WTC11 (cell line): ENCODE results near the gene EIF6. TPM values are rescaled to one million over a fixed set of nuclear protein-coding genes. Genes with fewer than 3 reads are reported as not detected.
A peak's percentile ranks its signal among the peaks of the same experiment; 100 is the strongest.
"Not testable (repeated sequence)": the region's sequence is repeated elsewhere in the genome, so short reads cannot be mapped to it uniquely, and the experiment has no call there.

Experiments used
- ATAC-seq: fragments of 200-7000 bp; cut with Tn5 transposase; 2 replicates; pipeline ENCODE4 v1.10.0; 2021; ENCODE audit warnings: mild to moderate bottlenecking, moderate library complexity
- CTCF ChIA-PET: fragments of 300-600 bp; sonication (Branson Sonifier 250); formaldehyde crosslinking; loops from one replicate; lab custom pipeline; 2021; ENCODE audit warnings: antibody characterized with exemption; lab: Charles Lee
- POLR2A ChIA-PET: fragments of 350-600 bp; sonication (Branson Sonifier 250); formaldehyde crosslinking; loops from one replicate; lab custom pipeline; 2021; ENCODE audit warnings: antibody characterized with exemption; lab: Charles Lee
- DNase-seq: peaks from one replicate; pipeline ENCODE4 v3.0.0; 2021; ENCODE audit warnings: low spot score
- H3K27ac Mint-ChIP-seq: 2 replicates; pipeline ENCODE4 v1.8.0; 2021; ENCODE audit warnings: mixed read lengths
- H3K27me3 Mint-ChIP-seq: 2 replicates; pipeline ENCODE4 v1.8.0; 2021; ENCODE audit warnings: low read depth, mild to moderate bottlenecking, moderate library complexity, mixed read lengths
- H3K36me3 Mint-ChIP-seq: 2 replicates; pipeline ENCODE4 v1.8.0; 2021; ENCODE audit warnings: mixed read lengths
- H3K4me1 Mint-ChIP-seq: 2 replicates; pipeline ENCODE4 v1.8.0; 2022; ENCODE audit warnings: mixed read lengths
- H3K4me3 Mint-ChIP-seq: 2 replicates; pipeline ENCODE4 v1.8.0; 2021; ENCODE audit warnings: mild to moderate bottlenecking, moderate library complexity, mixed read lengths
- H3K9me3 Mint-ChIP-seq: 2 replicates; pipeline ENCODE4 v1.8.0; 2021; ENCODE audit warnings: mixed read lengths
- CBFB ChIP-seq: sonication (generic); formaldehyde crosslinking; IDR thresholded peaks from 2 replicates; pipeline ENCODE4 v1.8.1; 2022; ENCODE audit warnings: mild to moderate bottlenecking, low read depth, missing genetic modification reagents
- ELF4 ChIP-seq: sonication (generic); formaldehyde crosslinking; IDR thresholded peaks from 2 replicates; pipeline ENCODE4 v1.8.1; 2022; ENCODE audit warnings: low read depth, mild to moderate bottlenecking, moderate library complexity, missing genetic modification reagents
- GABPB1 ChIP-seq: sonication (generic); formaldehyde crosslinking; IDR thresholded peaks from 2 replicates; pipeline ENCODE4 v1.8.1; 2023; ENCODE audit warnings: mild to moderate bottlenecking, missing genetic modification reagents
- TEAD1 ChIP-seq: sonication (generic); formaldehyde crosslinking; IDR thresholded peaks from 2 replicates; pipeline ENCODE4 v1.8.0; 2022; ENCODE audit warnings: mild to moderate bottlenecking, missing genetic modification reagents
- TEAD4 ChIP-seq: sonication (generic); formaldehyde crosslinking; IDR thresholded peaks from 2 replicates; pipeline ENCODE4 v1.8.0; 2022; ENCODE audit warnings: mild to moderate bottlenecking, missing genetic modification reagents
- ZNF396 ChIP-seq: fragments of 250-450 bp; sonication (Bioruptor Pico); IDR thresholded peaks from 2 replicates; pipeline ENCODE4 v1.8.0; 2021; ENCODE audit warnings: mild to moderate bottlenecking, moderate library complexity, borderline replicate concordance
- ZNF423 ChIP-seq: fragments of 250-450 bp; sonication (Bioruptor Pico); IDR thresholded peaks from 2 replicates; pipeline ENCODE4 v2.1.2; 2022; ENCODE audit warnings: mild to moderate bottlenecking, moderate library complexity
- total RNA-seq: library from RNA; stranded (reverse); gene quantifications from 3 replicates; pipeline ENCODE4 v1.2.3, GENCODE V29; 2021
- TF ChIP-seq, protein P1 (sequence below): sonication (generic); formaldehyde crosslinking; conservative IDR thresholded peaks from 2 replicates; pipeline ENCODE4 v1.8.1; 2022; ENCODE audit warnings: mild to moderate bottlenecking, missing genetic modification reagents
- TF ChIP-seq, protein P2 (sequence below): sonication (generic); formaldehyde crosslinking; IDR thresholded peaks from 2 replicates; pipeline ENCODE4 v1.8.0; 2022; ENCODE audit warnings: mild to moderate bottlenecking, missing genetic modification reagents
- TF ChIP-seq, protein P3 (sequence below): sonication (generic); formaldehyde crosslinking; IDR thresholded peaks from 2 replicates; pipeline ENCODE4 v1.8.1; 2023; ENCODE audit warnings: mild to moderate bottlenecking, missing genetic modification reagents, moderate library complexity
- TF ChIP-seq, protein P4 (sequence below): sonication (generic); formaldehyde crosslinking; IDR thresholded peaks from 2 replicates; pipeline ENCODE4 v1.8.0; 2023; ENCODE audit warnings: missing genetic modification reagents

The EIF6 gene
- total RNA-seq, 1 experiment from 2014 or later: 157 TPM

DNA sequence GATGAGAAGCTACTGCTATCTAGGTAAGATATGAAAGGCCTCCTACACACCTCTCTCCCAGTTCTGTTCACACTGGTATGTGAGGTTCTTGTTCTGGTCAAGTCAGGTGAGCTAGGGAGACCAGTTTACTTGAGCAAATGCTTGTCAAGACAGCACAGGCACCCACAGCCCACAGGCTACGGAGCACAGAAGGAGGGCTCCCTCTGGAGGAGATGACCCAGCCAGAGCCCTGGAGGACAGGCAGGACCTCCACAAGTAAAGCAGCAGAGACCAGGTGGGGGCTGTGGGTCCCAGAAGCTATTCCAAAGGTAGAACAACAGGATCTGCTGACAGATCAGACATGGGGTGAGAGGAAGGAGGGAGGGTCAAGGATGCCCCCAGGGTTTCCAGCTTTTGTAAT lies 19.8 kb downstream of the EIF6 start:
- no peaks in the 10 kb centered on the region for H3K27me3 Mint-ChIP-seq
- no peak for TF ChIP-seq CBFB
- TF ChIP-seq, protein P1, sequence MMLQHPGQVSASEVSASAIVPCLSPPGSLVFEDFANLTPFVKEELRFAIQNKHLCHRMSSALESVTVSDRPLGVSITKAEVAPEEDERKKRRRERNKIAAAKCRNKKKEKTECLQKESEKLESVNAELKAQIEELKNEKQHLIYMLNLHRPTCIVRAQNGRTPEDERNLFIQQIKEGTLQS: no peak
- TF ChIP-seq ZNF423: peak; percentile 12; the same call in 1 of the 2 replicates
- no peak for TF ChIP-seq TEAD4 (CRISPR knock-in tag)
- ChIA-PET POLR2A (interaction anchor here (1.0 to 2.6 kb wide), 5 partner anchors 13 to 118 kb away, joined by 3 to 24 read pairs (median 4); partner anchors contain the start of genes EDEM2 and MMP24OS), CTCF (interaction anchor here (0.6 to 3.0 kb wide), 18 partner anchors 8 to 1541 kb away, joined by 3 to 76 read pairs (median 4); partner anchors contain the start of genes EDEM2, MAP1LC3A and TRPC4AP)
- ATAC-seq: peak; percentile 11
- H3K27ac Mint-ChIP-seq: peak overlapping the region; percentile 86
- H3K4me1 Mint-ChIP-seq: peaks cover 60% of the 10 kb centered on the region
- DNase-seq: peak; percentile 58
- no peaks in the 10 kb centered on the region for H3K9me3 Mint-ChIP-seq
- no peak overlapping the region for H3K4me3 Mint-ChIP-seq
- H3K36me3 Mint-ChIP-seq: no peaks in the 10 kb centered on the region

DNA sequence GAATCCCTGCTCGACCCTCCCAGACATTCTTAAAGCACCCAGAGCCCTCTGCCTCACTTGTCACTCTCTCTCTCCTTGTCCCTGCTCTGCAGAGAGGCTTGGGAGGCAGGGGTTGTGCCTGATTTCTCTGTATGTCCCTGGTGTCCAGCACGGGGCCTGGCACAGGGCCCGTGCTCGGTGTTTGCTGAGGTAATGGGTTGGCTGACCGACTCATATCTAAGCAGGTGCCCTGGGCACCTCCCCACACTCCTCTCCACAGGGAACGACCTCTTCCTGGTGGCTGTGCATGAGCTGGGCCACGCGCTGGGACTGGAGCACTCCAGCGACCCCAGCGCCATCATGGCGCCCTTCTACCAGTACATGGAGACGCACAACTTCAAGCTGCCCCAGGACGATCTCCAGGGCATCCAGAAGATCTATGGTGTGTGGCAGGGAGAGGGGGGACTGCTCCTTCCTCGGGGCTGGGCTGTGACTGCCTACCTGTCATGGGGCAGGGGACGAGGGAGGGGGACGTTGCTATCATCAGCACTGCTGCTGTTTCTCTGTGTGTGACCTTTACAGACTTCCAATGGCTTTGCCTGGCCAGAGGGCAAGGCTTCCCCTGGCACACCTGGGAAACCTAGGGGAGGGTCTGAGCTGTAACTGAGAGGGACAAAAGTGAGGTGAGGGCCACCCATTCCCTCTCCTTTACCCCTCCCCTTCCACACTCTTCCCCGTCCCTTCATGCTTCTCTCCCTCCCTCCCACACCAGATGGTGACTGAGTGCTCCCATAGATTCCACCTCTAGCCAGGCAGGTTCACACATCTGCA lies 20.8 kb downstream of the EIF6 start:
- H3K27ac Mint-ChIP-seq: peak overlapping the region; percentile 99
- H3K4me3 Mint-ChIP-seq: peak overlapping the region; percentile 43
- no peaks in the 10 kb centered on the region for H3K36me3 Mint-ChIP-seq
- peaks cover 60% of the 10 kb centered on the region for H3K4me1 Mint-ChIP-seq
- H3K9me3 Mint-ChIP-seq: no peaks in the 10 kb centered on the region
- DNase-seq (no peak), ATAC-seq (no peak)
- H3K27me3 Mint-ChIP-seq: no peaks in the 10 kb centered on the region
- CTCF ChIA-PET: interaction anchor here (0.6 to 3.0 kb wide), 21 partner anchors 9 to 1924 kb away, joined by 3 to 76 read pairs (median 3); partner anchors contain the start of genes EDEM2 and MAP1LC3A
- TF ChIP-seq, protein P2, sequence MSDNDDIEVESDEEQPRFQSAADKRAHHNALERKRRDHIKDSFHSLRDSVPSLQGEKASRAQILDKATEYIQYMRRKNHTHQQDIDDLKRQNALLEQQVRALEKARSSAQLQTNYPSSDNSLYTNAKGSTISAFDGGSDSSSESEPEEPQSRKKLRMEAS (CRISPR knock-in tag): 0 out of 2 replicates have a peak, but pooled peaks have one; percentile 20
- TF ChIP-seq ZNF396 (CRISPR knock-in tag): no peak
- POLR2A ChIA-PET: interaction anchor here (0.5 to 2.6 kb wide), 22 partner anchors 8 to 587 kb away, joined by 3 to 24 read pairs (median 4); partner anchors contain the start of genes EDEM2, MMP24, MMP24OS and PIGU

DNA sequence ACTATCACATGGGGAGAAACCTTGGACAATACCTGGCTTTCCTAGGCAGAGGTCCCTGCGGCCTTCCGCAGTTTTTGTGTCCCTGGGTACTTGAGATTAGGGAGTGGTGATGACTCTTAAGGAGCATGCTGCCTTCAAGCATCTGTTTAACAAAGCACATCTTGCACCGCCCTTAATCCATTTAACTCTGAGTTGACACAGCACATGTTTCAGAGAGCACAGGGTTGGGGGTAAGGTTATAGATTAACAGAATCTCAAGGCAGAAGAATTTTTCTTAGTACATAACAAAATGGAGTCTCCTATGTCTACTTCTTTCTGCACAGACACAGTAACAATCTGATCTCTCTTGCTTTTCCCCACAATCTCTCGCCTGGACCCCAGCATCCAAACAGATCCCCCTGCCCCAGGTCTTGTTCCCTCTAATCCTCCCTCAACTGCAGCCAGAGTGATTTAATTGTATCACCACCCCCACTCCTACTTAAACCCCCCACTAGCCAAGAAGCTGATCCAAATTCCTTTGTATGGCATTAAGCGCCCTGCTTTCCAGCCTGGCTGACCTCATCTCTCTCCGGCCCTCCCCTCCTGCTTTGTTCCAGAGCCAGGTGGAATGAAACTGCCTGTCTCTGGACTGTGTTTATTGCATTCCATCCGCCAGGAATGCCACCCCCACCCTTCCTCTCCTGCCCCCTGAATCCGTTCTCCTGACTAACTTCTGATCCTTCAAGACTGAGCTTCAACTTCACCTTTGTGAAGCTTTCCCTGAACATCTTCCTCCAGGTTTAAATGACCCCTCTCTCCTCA lies 21.6 kb downstream of the EIF6 start:
- Mint-ChIP-seq H3K4me3 (peak overlapping the region; percentile 43), H3K27ac (peak overlapping the region; percentile 99), H3K4me1 (peaks cover 68% of the 10 kb centered on the region)
- ChIA-PET POLR2A (interaction anchor here (0.5 to 2.6 kb wide), 20 partner anchors 8 to 586 kb away, joined by 3 to 24 read pairs (median 4); partner anchors contain the start of genes EDEM2, MMP24, MMP24OS and PIGU), CTCF (interaction anchor here (0.6 to 3.0 kb wide), 13 partner anchors 10 to 1925 kb away, joined by 3 to 76 read pairs (median 3); partner anchors contain the start of gene EDEM2)
- not testable (repeated sequence) for H3K9me3 Mint-ChIP-seq, H3K27me3 Mint-ChIP-seq, H3K36me3 Mint-ChIP-seq
- DNase-seq (peak; percentile 81), ATAC-seq (peak; percentile 84)
- TF ChIP-seq TEAD4 (CRISPR knock-in tag) (peak; percentile 85; the same call in 1 of the 2 replicates), TEAD1 (peak; percentile 89; the same call in 1 of the 2 replicates), GABPB1 (CRISPR knock-in tag) (0 out of 2 replicates have a peak, but pooled peaks have one; percentile 14)

DNA sequence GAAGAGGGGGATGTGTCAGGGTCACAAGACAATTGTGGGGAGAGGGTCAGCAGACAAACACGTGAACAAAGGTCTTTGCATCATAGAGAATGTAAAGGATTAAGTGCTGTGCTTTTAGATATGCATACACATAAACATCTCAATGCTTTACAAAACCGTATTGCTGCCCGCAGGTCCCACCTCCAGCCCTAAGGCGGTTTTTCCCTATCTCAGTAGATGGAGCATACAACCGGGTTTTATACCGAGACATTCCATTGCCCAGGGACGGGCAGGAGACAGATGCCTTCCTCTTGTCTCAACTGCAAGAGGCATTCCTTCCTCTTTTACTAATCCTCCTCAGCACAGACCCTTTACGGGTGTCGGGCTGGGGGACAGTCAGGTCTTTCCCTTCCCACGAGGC lies 22.3 kb downstream of the EIF6 start:
- Mint-ChIP-seq H3K4me1 (peaks cover 72% of the 10 kb centered on the region), H3K27ac (peak overlapping the region; percentile 97)
- ATAC-seq, H3K9me3 Mint-ChIP-seq, H3K4me3 Mint-ChIP-seq, H3K36me3 Mint-ChIP-seq, H3K27me3 Mint-ChIP-seq, DNase-seq, CTCF ChIA-PET: not testable (repeated sequence)
- POLR2A ChIA-PET: interaction anchor here (1.0 kb wide), 1 partner anchor 35 kb away, joined by 3 read pairs; no protein-coding TSS in a partner anchor

DNA sequence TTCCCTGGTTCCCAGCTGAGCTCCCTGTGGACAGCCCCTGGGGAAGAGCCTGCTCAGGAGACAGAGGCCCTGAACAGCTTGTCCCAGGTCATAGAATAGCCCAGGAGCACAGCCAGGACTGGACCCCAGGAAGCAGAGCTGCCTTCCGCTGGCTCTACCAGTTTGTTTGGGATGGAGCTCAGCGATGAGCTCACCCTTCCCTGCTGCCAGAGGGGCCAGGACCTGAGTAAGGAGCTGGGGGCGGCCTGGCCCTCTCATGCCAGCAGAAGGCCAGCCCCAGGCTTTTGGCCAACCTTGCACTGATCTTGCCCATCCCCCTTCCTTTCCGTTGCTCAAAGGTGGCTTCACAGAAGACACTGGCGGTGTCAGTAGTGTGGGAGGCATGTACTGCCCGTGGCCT lies 24.1 kb downstream of the EIF6 start:
- TF ChIP-seq, protein P3, sequence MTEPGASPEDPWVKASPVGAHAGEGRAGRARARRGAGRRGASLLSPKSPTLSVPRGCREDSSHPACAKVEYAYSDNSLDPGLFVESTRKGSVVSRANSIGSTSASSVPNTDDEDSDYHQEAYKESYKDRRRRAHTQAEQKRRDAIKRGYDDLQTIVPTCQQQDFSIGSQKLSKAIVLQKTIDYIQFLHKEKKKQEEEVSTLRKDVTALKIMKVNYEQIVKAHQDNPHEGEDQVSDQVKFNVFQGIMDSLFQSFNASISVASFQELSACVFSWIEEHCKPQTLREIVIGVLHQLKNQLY: no peak
- peak; percentile 48 for TF ChIP-seq ZNF423
- TF ChIP-seq, protein P4, sequence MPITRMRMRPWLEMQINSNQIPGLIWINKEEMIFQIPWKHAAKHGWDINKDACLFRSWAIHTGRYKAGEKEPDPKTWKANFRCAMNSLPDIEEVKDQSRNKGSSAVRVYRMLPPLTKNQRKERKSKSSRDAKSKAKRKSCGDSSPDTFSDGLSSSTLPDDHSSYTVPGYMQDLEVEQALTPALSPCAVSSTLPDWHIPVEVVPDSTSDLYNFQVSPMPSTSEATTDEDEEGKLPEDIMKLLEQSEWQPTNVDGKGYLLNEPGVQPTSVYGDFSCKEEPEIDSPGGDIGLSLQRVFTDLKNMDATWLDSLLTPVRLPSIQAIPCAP: no peak
- TF ChIP-seq ELF4 (CRISPR knock-in tag): no peak
- no peaks in the 10 kb centered on the region for H3K9me3 Mint-ChIP-seq
- DNase-seq (no peak), ATAC-seq (no peak)
- H3K27me3 Mint-ChIP-seq: no peaks in the 10 kb centered on the region
- ChIA-PET POLR2A (interaction anchor here (0.9 to 1.6 kb wide), 2 partner anchors 11 to 35 kb away, joined by 3 to 6 read pairs; partner anchors contain the start of gene MMP24), CTCF (interaction anchor here (0.6 to 1.4 kb wide), 3 partner anchors 9 to 115 kb away, joined by 3 to 7 read pairs (median 5); no protein-coding TSS in a partner anchor)
- H3K36me3 Mint-ChIP-seq: no peaks in the 10 kb centered on the region; the same call in 1 of the 2 replicates
- peak overlapping the region; percentile 70; the same call in 1 of the 2 replicates for H3K27ac Mint-ChIP-seq
- H3K4me1 Mint-ChIP-seq: peaks cover 68% of the 10 kb centered on the region
- H3K4me3 Mint-ChIP-seq: no peak overlapping the region
